HUES64 (cell line): ENCODE measurements around the gene CSN3. TPM values are rescaled to one million over a fixed set of nuclear protein-coding genes. Genes with fewer than 3 reads are reported as not detected.
"Not testable (repeated sequence)": the region's sequence is repeated elsewhere in the genome, so short reads cannot be mapped to it uniquely, and the experiment has no call there.

Source experiments
- H3K27ac ChIP-seq: 2 replicates; pipeline ENCODE4 v1.7.0; 2013; ENCODE audit warnings: low read depth, low read length, inconsistent platforms
- H3K27me3 ChIP-seq: 2 replicates; pipeline ENCODE4 v1.6.1; 2013; ENCODE audit warnings: mild to moderate bottlenecking, low read length; ENCODE audit not compliant: insufficient read depth
- H3K36me3 ChIP-seq: 2 replicates; pipeline ENCODE4 v1.6.1; 2013; ENCODE audit warnings: mild to moderate bottlenecking, low read length; ENCODE audit not compliant: insufficient read depth
- H3K4me1 ChIP-seq: 2 replicates; pipeline ENCODE4 v1.6.1; 2013; ENCODE audit warnings: mild to moderate bottlenecking, low read length, moderate library complexity; ENCODE audit not compliant: insufficient read depth
- H3K4me3 ChIP-seq: 2 replicates; pipeline ENCODE4 v1.5.1; 2013; ENCODE audit warnings: mild to moderate bottlenecking, low read length, moderate library complexity
- H3K9ac ChIP-seq: 2 replicates; pipeline ENCODE4 v1.6.1; 2013; ENCODE audit warnings: mild to moderate bottlenecking, low read depth, low read length
- H3K9me3 ChIP-seq: 2 replicates; pipeline ENCODE4 v1.6.1; 2013; ENCODE audit warnings: low read depth, low read length; ENCODE audit not compliant: insufficient read depth
- WGBS: fragments of 150-250, 120-280 bp; methylation state at CpG from one replicate; pipeline ENCODE4 v1.1.7; 2013; ENCODE audit warnings: missing lambda C conversion rate; 5-methylcytosine and 5-hydroxymethylcytosine counted together
- polyA plus RNA-seq, 2 experiments: library from polyadenylated mRNA; stranded (reverse); fragments of 50-300 nt; gene quantifications; one replicate each; pipeline ENCODE4 v1.2.3, GENCODE V29; 2013

The CSN3 gene, protein sequence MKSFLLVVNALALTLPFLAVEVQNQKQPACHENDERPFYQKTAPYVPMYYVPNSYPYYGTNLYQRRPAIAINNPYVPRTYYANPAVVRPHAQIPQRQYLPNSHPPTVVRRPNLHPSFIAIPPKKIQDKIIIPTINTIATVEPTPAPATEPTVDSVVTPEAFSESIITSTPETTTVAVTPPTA
- polyA plus RNA-seq (2013, experiment 1 of 2): not detected
- polyA plus RNA-seq (2013, experiment 2 of 2): not detected

DNA sequence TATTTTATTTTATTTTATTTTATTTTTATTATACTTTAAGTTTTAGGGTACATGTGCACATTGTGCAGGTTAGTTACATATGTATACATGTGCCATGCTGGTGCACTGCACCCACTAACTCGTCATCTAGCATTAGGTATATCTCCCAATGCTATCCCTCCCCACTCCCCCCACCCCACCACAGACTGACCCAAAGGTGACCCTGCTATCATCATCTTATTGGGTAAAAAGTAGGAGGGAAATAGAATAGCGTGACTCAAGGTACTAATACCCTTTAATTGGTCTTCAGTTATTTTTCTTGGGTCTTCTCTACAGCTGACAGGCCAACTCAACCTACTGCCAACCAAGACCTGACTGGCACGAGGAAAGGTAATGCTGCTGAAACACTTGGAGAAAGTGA is at the start of gene CSN3:
Gene CSN3, plus strand, starts transcription at position 301 of the 400 bp plus-strand sequence. CDS start 2,223 bp downstream, outside the sequence.
- WGBS: no CpG with 5 or more reads among the region's 3 CpGs
- not testable (repeated sequence) for H3K36me3 ChIP-seq, H3K4me3 ChIP-seq, H3K27me3 ChIP-seq, H3K27ac ChIP-seq, H3K4me1 ChIP-seq, H3K9me3 ChIP-seq, H3K9ac ChIP-seq

DNA sequence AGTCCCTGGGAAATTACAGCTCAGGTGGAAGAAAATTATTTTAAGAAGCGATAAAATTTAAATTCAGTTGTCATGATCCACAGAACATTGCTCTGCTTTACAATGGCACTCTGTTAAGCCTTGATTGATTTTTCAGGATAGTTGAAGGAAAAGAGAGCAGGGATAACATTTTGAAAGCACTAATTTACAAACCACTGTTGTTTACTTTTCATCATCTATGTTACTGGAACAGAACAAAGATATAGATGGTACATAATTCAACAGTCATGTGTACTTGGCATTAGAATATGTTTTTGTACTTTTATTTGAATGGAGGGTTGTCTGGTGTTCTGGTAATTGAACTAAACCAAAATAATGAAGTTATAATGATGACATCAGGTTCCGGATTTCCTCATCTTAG is 49.5 kb upstream of the CSN3 start:
- no peaks in the 10 kb centered on the region for H3K27me3 ChIP-seq
- no peak overlapping the region for H3K27ac ChIP-seq
- H3K9ac ChIP-seq: no peak overlapping the region
- no peaks in the 10 kb centered on the region for H3K36me3 ChIP-seq
- H3K4me3 ChIP-seq: no peak overlapping the region
- H3K4me1 ChIP-seq: peaks cover 3% of the 10 kb centered on the region
- 100% methylated on average over 2 of the region's 2 CpGs for WGBS
- H3K9me3 ChIP-seq: no peaks in the 10 kb centered on the region

DNA sequence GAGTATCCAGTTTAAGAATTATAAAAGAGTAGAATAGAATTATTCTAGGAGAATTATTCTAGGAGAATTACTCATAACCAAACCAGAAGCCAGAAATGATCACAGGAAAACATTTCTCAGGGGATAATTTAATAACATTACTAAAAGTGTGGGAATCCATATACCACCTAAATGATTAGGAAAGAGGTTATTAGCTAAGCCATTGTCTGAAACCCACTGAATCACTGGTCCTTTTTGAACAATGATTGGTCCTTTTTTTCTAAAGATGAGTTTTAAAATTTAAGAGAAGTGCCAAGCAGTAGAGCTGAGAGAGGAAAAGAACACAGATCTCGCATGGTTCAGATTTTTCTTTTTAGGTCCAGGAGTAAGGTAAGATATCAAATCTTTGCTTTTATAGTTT is 47.0 kb upstream of the CSN3 start, which contains the start of gene ODAM:
Gene ODAM, plus strand, starts transcription at position 301 of the 400 bp plus-strand sequence. CDS start 819 bp downstream, outside the sequence.
- WGBS: 95% methylated on average over 1 of the region's 1 CpG
- H3K4me3 ChIP-seq: no peak within 1 kb of the TSS
- H3K9ac ChIP-seq: no peak within 1 kb of the TSS
- H3K4me1 ChIP-seq: peaks cover 6% of the 10 kb centered on the region
- no peaks in the 10 kb centered on the region for H3K9me3 ChIP-seq
- no peak within 1 kb of the TSS for H3K27ac ChIP-seq
- no peaks in the 10 kb centered on the region for H3K27me3 ChIP-seq
- no peaks in the 10 kb centered on the region for H3K36me3 ChIP-seq

DNA sequence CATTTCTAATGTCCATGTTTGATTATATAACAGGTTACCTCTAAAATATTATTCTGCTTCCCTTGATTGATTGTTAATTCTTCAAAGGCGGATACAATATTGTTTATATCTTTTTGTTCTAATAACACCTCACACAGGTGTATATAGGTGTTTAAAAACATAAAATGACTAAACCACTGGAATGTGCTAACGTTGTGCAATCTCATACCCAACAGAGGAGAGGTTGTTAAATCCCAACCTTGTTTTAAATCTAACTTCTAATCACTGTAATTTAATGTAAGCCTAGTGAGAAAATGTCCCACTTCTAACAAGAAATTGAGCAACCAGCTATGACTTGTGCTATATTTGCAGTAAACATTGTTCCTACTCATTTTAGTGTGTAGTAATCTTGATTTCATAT is 45.5 kb upstream of the CSN3 start:
- peaks cover 6% of the 10 kb centered on the region for H3K4me1 ChIP-seq
- WGBS: no CpG with 5 or more reads among the region's 2 CpGs
- no peak overlapping the region for H3K27ac ChIP-seq

DNA sequence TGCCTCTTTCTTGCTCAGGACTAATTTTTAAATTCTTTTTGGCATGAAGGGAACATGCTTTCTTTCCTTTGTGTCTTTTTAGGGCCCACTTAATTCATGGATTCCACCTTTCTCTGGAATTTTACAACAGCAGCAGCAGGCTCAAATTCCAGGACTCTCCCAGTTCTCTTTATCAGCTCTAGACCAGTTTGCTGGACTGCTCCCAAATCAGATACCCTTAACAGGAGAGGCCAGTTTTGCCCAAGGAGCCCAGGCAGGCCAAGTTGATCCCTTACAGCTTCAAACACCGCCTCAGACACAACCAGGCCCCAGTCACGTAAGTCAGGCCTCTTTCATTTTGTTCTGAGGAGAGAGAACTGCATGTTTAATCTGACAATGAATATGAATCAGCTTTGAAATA is 44.6 kb upstream of the CSN3 start:
- no peaks in the 10 kb centered on the region for H3K27me3 ChIP-seq
- WGBS: 90% methylated on average over 2 of the region's 2 CpGs
- peaks cover 6% of the 10 kb centered on the region for H3K4me1 ChIP-seq
- H3K9me3 ChIP-seq: no peaks in the 10 kb centered on the region
- H3K4me3 ChIP-seq: no peak overlapping the region
- no peak overlapping the region; the same call in 1 of the 2 replicates for H3K9ac ChIP-seq
- H3K36me3 ChIP-seq: no peaks in the 10 kb centered on the region
- H3K27ac ChIP-seq: no peak overlapping the region; the same call in 1 of the 2 replicates

More for the DNA sequence above, 45.5 kb upstream of the CSN3 start:
- Histone ChIP-seq H3K9me3 (no peaks in the 10 kb centered on the region), H3K27me3 (no peaks in the 10 kb centered on the region), H3K36me3 (no peaks in the 10 kb centered on the region), H3K9ac (no peak overlapping the region), H3K4me3 (no peak overlapping the region)

DNA sequence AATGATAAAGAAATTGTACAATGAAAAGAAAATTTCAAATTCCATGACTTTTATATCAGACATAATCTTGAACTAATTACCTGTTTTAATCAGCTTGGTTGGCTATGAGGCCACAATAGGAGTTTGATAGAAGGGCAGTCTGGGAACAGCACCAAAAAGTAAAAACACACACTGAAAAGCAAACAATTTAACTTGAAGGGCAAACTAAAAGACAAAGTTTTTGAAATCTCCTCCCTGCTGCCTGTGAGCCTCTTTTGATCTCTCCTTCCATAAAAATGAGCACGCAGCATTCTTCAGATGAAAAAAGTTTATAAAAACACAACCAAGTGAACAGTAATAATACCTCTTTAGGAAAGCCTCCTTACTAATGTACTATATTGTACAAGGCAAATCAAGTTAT is 38.8 kb upstream of the CSN3 start:
- Histone ChIP-seq H3K9me3 (no peaks in the 10 kb centered on the region), H3K4me1 (no peaks in the 10 kb centered on the region), H3K9ac (no peak overlapping the region), H3K36me3 (no peaks in the 10 kb centered on the region), H3K27me3 (no peaks in the 10 kb centered on the region), H3K27ac (no peak overlapping the region), H3K4me3 (no peak overlapping the region)
- 88% methylated on average over 1 of the region's 1 CpG for WGBS

DNA sequence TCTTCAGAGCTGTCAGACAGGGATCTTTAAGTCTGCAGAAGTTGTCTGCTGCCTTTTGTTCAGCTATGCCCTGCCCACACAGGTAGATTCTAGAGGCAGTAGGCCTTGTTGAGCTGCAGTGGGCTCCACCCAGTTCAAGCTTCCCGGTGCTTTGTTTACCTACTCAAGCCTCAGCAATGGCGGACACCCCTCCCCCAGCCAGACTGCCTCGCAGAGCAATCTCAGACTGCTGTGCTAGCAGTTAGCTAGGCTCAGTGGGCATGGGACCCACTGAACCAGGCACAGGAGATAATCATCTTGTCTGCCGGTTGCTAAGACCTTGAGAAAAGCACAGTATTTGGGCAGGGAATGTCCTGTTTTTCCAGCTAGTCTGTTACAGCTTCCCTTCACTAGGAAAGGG is 29.6 kb upstream of the CSN3 start:
- not testable (repeated sequence) for H3K27me3 ChIP-seq, H3K9ac ChIP-seq, H3K4me3 ChIP-seq, H3K36me3 ChIP-seq, H3K27ac ChIP-seq, H3K4me1 ChIP-seq, H3K9me3 ChIP-seq
- WGBS: 85% methylated on average over 4 of the region's 4 CpGs

DNA sequence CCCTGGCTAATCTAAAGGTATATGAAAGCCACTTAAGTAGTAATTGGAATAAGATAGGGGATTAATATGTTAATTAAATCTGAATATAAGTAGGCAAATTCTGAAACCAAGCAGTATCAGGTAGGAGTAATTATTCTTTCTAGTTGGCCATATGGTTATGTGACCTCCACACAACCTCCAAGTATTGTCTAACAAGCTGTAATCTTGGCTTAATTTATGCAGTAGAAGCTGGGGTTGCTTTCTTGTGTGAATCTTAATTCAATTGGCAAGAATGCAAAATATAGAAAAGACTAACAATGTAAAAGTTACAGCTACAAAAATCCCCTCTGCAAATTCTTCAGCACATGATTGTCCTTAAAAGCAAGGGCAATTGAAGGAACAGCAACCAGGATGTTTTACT is 26.3 kb upstream of the CSN3 start:
- not testable (repeated sequence) for H3K4me1 ChIP-seq, H3K9me3 ChIP-seq, H3K27me3 ChIP-seq, H3K4me3 ChIP-seq, H3K9ac ChIP-seq, H3K36me3 ChIP-seq, H3K27ac ChIP-seq

DNA sequence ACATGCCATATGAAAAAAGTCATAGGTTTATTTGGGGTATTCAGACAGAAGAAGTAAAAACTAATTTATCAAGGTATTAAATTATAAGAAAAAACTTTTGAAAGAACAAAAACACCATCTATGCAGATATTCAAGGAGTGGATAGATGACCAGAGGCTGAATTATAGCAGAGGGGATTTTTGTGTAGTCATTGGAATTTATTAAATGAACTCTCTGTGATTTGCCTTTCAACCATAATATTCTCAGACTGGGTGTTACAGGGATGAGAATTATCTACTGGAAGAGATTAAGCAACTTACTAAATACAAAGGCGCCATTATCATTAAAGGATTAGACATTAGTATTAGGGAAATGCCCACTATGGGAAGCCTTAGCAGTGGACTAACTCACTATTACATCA is 25.8 kb upstream of the CSN3 start:
- no CpG with 5 or more reads among the region's 1 CpG for WGBS
- not testable (repeated sequence) for H3K27ac ChIP-seq, H3K9ac ChIP-seq, H3K4me1 ChIP-seq, H3K9me3 ChIP-seq, H3K27me3 ChIP-seq, H3K36me3 ChIP-seq, H3K4me3 ChIP-seq

DNA sequence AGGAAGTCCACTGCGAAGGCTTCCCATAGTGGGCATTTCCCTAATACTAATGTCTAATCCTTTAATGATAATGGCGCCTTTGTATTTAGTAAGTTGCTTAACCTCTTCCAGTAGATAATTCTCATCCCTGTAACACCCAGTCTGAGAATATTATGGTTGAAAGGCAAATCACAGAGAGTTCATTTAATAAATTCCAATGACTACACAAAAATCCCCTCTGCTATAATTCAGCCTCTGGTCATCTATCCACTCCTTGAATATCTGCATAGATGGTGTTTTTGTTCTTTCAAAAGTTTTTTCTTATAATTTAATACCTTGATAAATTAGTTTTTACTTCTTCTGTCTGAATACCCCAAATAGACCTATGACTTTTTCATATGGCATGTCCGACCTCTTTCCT is 21.0 kb upstream of the CSN3 start:
- not testable (repeated sequence) for H3K9ac ChIP-seq, H3K9me3 ChIP-seq, H3K4me1 ChIP-seq, H3K27ac ChIP-seq, H3K4me3 ChIP-seq, H3K27me3 ChIP-seq, H3K36me3 ChIP-seq
- WGBS: 100% methylated on average over 1 of the region's 3 CpGs

DNA sequence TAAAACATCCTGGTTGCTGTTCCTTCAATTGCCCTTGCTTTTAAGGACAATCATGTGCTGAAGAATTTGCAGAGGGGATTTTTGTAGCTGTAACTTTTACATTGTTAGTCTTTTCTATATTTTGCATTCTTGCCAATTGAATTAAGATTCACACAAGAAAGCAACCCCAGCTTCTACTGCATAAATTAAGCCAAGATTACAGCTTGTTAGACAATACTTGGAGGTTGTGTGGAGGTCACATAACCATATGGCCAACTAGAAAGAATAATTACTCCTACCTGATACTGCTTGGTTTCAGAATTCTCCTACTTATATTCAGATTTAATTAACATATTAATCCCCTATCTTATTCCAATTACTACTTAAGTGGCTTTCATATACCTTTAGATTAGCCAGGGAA is 20.6 kb upstream of the CSN3 start:
- not testable (repeated sequence) for H3K27ac ChIP-seq, H3K4me1 ChIP-seq, H3K9me3 ChIP-seq

DNA sequence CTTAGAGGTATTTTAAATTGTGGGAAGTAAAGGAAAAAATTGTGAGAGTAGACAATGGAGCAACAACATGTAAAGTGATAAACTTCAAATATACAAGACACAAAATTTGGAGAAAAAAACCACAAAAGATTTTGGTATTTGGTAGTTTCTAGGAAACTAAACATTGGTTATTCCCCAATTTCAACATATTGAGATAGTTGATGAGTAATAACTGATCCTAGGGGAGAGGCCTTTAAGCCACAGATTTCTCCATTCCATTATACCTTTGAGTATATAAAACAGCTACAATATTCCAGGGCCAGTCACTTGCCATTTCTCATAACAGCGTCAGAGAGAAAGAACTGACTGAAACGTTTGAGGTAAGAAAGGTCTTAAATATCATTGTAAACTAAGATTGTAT is 16.6 kb upstream of the CSN3 start, which contains the start of gene FDCSP:
Gene FDCSP, plus strand, starts transcription at position 301 of the 400 bp plus-strand sequence. CDS start 5,071 bp downstream, outside the sequence.
- no CpG with 5 or more reads among the region's 2 CpGs for WGBS
- no peaks in the 10 kb centered on the region for H3K4me1 ChIP-seq
- no peak within 1 kb of the TSS for H3K4me3 ChIP-seq
- H3K9ac ChIP-seq: no peak within 1 kb of the TSS
- H3K27me3 ChIP-seq: no peaks in the 10 kb centered on the region
- H3K9me3 ChIP-seq: no peaks in the 10 kb centered on the region
- no peak within 1 kb of the TSS for H3K27ac ChIP-seq
- H3K36me3 ChIP-seq: no peaks in the 10 kb centered on the region

More for the DNA sequence above, 20.6 kb upstream of the CSN3 start:
- H3K9ac ChIP-seq, H3K36me3 ChIP-seq, H3K4me3 ChIP-seq, H3K27me3 ChIP-seq: not testable (repeated sequence)
